Esophagus muscularis mucosa (tissue), 4 donors: ENCODE results near the gene FOXD1. TPM values are rescaled to one million over a fixed set of nuclear protein-coding genes. Genes with fewer than 3 reads are reported as not detected.

Source experiments
- DNase-seq: peaks from one replicate; pipeline ENCODE4 v3.0.0-alpha.2; 2017; ENCODE audit errors: extremely low spot score
- H3K27ac ChIP-seq, 4 donors: fragments of 200-600 bp; sonication (generic); replicated peaks in 1 of 4; 1 replicate in 3 of 4; 2 replicates in 1 of 4; pipeline ENCODE4 v1.5.1; 2016 to 2019; ENCODE audit warnings: mild to moderate bottlenecking in 1 of 4
- H3K27me3 ChIP-seq, 4 donors: fragments of 200-600 bp; sonication (generic); one replicate each; pipeline versions ENCODE4 v1.5.1 to v1.6.0; 2016 to 2019
- H3K36me3 ChIP-seq, 4 donors: fragments of 200-600 bp; sonication (generic); one replicate each; pipeline ENCODE4 v1.5.1; 2016 to 2019
- H3K4me1 ChIP-seq, 4 donors: fragments of 200-600 bp; sonication (generic); one replicate each; pipeline ENCODE4 v1.5.1; 2016 to 2019
- H3K4me3 ChIP-seq, 4 donors: fragments of 200-600 bp; sonication (generic); 1 replicate in 2 of 4; 2 replicates in 2 of 4; pipeline ENCODE4 v1.5.1; 2016 to 2019; ENCODE audit warnings: mild to moderate bottlenecking in 4 of 4, moderate library complexity in 1 of 4
- H3K9me3 ChIP-seq, 4 donors: fragments of 200-600 bp; sonication (generic); 1 replicate in 3 of 4; 2 replicates in 1 of 4; pipeline ENCODE4 v1.5.1; 2016 to 2019
- EP300 ChIP-seq: sonication (generic); formaldehyde crosslinking; IDR thresholded peaks from one replicate; pipeline ENCODE4 v1.6.1; 2017; ENCODE audit warnings: antibody characterized with exemption
- POLR2A ChIP-seq: fragments of 450-650 bp; IDR thresholded peaks from one replicate; pipeline ENCODE4 v1.6.1; 2017; ENCODE audit warnings: antibody characterized with exemption, moderate library complexity, mild to moderate bottlenecking, low read depth
- POLR2AphosphoS5 ChIP-seq, 2 donors: sonication (generic); formaldehyde crosslinking; IDR thresholded peaks; one replicate each; pipeline ENCODE4 v1.6.1; 2017; ENCODE audit warnings: antibody characterized with exemption in 2 of 2
- WGBS: methylation state at CpG from one replicate; pipeline ENCODE4 v1.1.5; 2018; 5-methylcytosine and 5-hydroxymethylcytosine counted together
- intact Hi-C: fragments of 100-400 bp; cut with DNase I; formaldehyde crosslinking; loops from one replicate; pipeline ENCODE4 v1.15.1; 2023
- total RNA-seq, 4 donors: library from RNA; depleted of rRNA; stranded (reverse); fragments of >200 nt; gene quantifications; one replicate each; pipeline versions ENCODE4 v1.1.0 to v1.2.1, GENCODE V29; 2016
- TF ChIP-seq, protein P1 (sequence below), 3 experiments: fragments of 200-600 bp in 2 of 3; fragments of 450-650 bp in 1 of 3; sonication (generic) in 2 of 3; IDR thresholded peaks; one replicate each; pipeline ENCODE4 v1.5.1; 2017 to 2019; ENCODE audit warnings: antibody characterized with exemption in 3 of 3, mild to moderate bottlenecking in 2 of 3, moderate library complexity in 1 of 3

Gene FOXD1
- total RNA-seq = 10 to 100 TPM in 3 of 4 donors, 1 to 10 TPM in 1; 5.0 to 23.4 (median 13.6) TPM

GRCh38 chr5:73448463-73449136 lies at the start of gene FOXD1:
Gene FOXD1 (minus strand): TSS chr5:73448777. CDS start chr5:73448362, 415 bp downstream.
- TF ChIP-seq POLR2AphosphoS5 (IDR thresholded peaks at IDR 0.05) (peak; percentile 91 to 98), EP300 (no peak), POLR2A (peak; percentile 78)
- TF ChIP-seq, protein P1, sequence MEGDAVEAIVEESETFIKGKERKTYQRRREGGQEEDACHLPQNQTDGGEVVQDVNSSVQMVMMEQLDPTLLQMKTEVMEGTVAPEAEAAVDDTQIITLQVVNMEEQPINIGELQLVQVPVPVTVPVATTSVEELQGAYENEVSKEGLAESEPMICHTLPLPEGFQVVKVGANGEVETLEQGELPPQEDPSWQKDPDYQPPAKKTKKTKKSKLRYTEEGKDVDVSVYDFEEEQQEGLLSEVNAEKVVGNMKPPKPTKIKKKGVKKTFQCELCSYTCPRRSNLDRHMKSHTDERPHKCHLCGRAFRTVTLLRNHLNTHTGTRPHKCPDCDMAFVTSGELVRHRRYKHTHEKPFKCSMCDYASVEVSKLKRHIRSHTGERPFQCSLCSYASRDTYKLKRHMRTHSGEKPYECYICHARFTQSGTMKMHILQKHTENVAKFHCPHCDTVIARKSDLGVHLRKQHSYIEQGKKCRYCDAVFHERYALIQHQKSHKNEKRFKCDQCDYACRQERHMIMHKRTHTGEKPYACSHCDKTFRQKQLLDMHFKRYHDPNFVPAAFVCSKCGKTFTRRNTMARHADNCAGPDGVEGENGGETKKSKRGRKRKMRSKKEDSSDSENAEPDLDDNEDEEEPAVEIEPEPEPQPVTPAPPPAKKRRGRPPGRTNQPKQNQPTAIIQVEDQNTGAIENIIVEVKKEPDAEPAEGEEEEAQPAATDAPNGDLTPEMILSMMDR (IDR thresholded peaks at IDR 0.05) = peak in 2 of 3 experiments; percentile 4 to 9
- Histone ChIP-seq H3K4me3 (peak within 1 kb of the TSS; percentile 64 to 83 (median 71)), H3K36me3 (peaks cover 0 to 7% (median 2%) of the 10 kb centered on the region in 4 donors), H3K27ac (peak within 1 kb of the TSS; percentile 85 to 94 (median 94)), H3K4me1 (peaks cover 16 to 55% (median 42%) of the 10 kb centered on the region in 4 donors), H3K27me3 (peaks cover 4 to 84% (median 52%) of the 10 kb centered on the region in 4 donors), H3K9me3 (no peaks in the 10 kb centered on the region)
- intact Hi-C loops = no loop called here
- DNase-seq = peak; percentile 97
- WGBS = 0% methylated on average over 23 of the region's 59 CpGs

- Histone ChIP-seq H3K4me1 (peaks cover 29 to 44% (median 41%) of the 10 kb centered on the region in 4 donors), H3K9me3 (no peaks in the 10 kb centered on the region), H3K4me3 (peak overlapping the region; percentile 81 to 99 (median 97)), H3K36me3 (peaks cover 4 to 25% (median 14%) of the 10 kb centered on the region in 4 donors), H3K27ac (peak overlapping the region; percentile 93 to 98 (median 96)), H3K27me3 (no peaks in the 10 kb centered on the region)
- no peak for DNase-seq
- intact Hi-C loops = no loop called here
- TF ChIP-seq POLR2AphosphoS5 (IDR thresholded peaks at IDR 0.05) (no peak), POLR2A (no peak), EP300 (no peak)
- TF ChIP-seq, protein P1 (IDR thresholded peaks at IDR 0.05) = no peak
- WGBS = 37% methylated on average over 16 of the region's 16 CpGs
Measured at GRCh38 chr5:73497497-73498056, 49.0 kb upstream of the FOXD1 start.

DNA sequence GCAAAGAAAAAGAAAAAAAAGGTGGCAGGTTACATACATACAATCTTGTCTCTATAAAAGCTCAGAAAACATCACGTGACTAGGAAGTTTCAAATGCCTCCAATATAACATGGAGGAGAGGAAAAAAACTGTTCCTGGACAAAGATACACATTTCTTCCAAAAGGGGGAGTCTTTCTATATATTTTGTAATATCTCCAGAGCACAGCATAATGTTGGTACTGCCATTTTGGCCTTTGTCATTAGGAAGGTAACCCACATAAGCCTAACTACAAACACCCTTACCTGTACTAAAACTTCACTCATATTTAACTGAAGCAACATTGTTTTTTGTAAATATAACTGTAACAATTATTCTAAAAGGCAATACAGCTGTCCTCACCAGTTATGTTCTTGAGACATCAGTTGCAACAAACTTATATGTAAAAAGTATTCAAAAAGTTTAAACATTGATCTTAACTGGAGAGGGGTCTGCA lies 48.4 kb upstream of the FOXD1 start:
- H3K27ac ChIP-seq = peak overlapping the region in 3 of 4 donors; percentile 93 to 98 (median 98)
- TF ChIP-seq POLR2AphosphoS5 (IDR thresholded peaks at IDR 0.05) (no peak), EP300 (no peak)
- TF ChIP-seq, protein P1 (IDR thresholded peaks at IDR 0.05) = peak in 1 of 3 experiments; percentile 15
- DNase-seq = no peak
- peaks cover 0 to 19% (median 10%) of the 10 kb centered on the region in 4 donors for H3K36me3 ChIP-seq
- intact Hi-C loops = no loop called here
- WGBS = 61% methylated on average over 1 of the region's 1 CpG
- H3K4me1 ChIP-seq = peaks cover 29 to 43% (median 39%) of the 10 kb centered on the region in 4 donors
- H3K4me3 ChIP-seq = peak overlapping the region in 1 of 4 donors; percentile 99
- H3K27me3 ChIP-seq = no peaks in the 10 kb centered on the region
- H3K9me3 ChIP-seq = no peaks in the 10 kb centered on the region

DNA sequence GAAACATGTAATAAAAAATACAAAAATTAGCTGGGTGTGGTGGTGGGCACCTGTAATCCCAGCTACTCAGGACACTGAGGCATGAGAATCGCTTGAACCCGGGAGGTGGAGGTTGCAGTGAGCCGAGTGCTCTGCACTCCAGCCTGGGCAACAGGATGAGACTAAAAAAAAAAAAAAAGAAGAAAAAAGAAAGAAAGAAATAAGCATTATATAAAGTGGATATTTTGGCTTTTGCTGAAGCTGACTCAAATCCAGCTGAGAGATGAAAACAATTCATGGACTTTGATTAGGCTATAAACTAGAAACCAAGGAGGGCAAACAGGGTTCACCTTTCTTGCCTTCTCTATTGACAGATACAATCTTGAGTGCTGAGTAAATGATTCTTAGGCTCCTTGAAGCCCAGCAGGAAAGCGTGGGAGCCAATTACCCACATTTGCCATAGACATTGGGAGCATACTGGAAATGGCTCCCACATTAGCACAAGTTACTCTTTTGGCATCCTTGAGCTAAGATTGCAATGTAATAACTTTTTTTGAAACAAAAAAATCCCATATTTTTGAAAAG lies 47.3 kb upstream of the FOXD1 start:
- TF ChIP-seq EP300 = no peak
- no peak for TF ChIP-seq POLR2A
- TF ChIP-seq, protein P1 (IDR thresholded peaks at IDR 0.05) = no peak
- TF ChIP-seq POLR2AphosphoS5 (IDR thresholded peaks at IDR 0.05) = no peak
- H3K9me3 ChIP-seq = no peaks in the 10 kb centered on the region
- H3K4me1 ChIP-seq = peaks cover 26 to 32% (median 30%) of the 10 kb centered on the region in 4 donors
- WGBS = 85% methylated on average over 4 of the region's 4 CpGs
- no peak for DNase-seq
- intact Hi-C loops = no loop called here
- H3K27me3 ChIP-seq = no peaks in the 10 kb centered on the region
- no peak overlapping the region for H3K27ac ChIP-seq
- H3K4me3 ChIP-seq = no peak overlapping the region
- peaks cover 0 to 7% (median 0%) of the 10 kb centered on the region in 4 donors for H3K36me3 ChIP-seq
